Neural cell (in vitro differentiated cells): ENCODE measurements around the gene EPHA2. TPM values are rescaled to one million over a fixed set of nuclear protein-coding genes. Genes with fewer than 3 reads are reported as not detected.

Source experiments
- H2AFZ ChIP-seq: fragments of 200-600, 300-800 bp; sonication (generic), shearing (Covaris generic); 2 replicates; pipeline ENCODE4 v1.6.0; 2014; ENCODE audit warnings: low read depth, mild to moderate bottlenecking, antibody characterized with exemption, low read length, moderate library complexity
- H3F3A ChIP-seq: fragments of 200-600 bp; shearing (Covaris generic); 2 replicates; pipeline ENCODE4 v1.6.1; 2016; ENCODE audit warnings: mild to moderate bottlenecking, moderate library complexity, mixed read lengths, antibody characterized with exemption, low read length; ENCODE audit not compliant: insufficient read depth, poor library complexity, severe bottlenecking
- H3K27ac ChIP-seq: fragments of 200-600, 300-800 bp; sonication (generic), shearing (Covaris generic); 2 replicates; pipeline ENCODE4 v1.5.1; 2014; ENCODE audit warnings: mild to moderate bottlenecking, low read length, moderate library complexity
- H3K27me3 ChIP-seq: fragments of 300-800, 200-600 bp; sonication (generic), shearing (Covaris generic); 2 replicates; pipeline ENCODE4 v1.6.0; 2014; ENCODE audit warnings: mild to moderate bottlenecking, low read depth, low read length, moderate library complexity; ENCODE audit not compliant: insufficient read depth
- H3K36me3 ChIP-seq: fragments of 300-800, 200-600 bp; sonication (generic), shearing (Covaris generic); 2 replicates; pipeline ENCODE4 v1.5.1; 2014; ENCODE audit warnings: mild to moderate bottlenecking, antibody characterized with exemption, low read length, moderate library complexity; ENCODE audit not compliant: insufficient read depth
- H3K4me2 ChIP-seq: fragments of 300-800, 200-600 bp; sonication (generic), shearing (Covaris generic); 2 replicates; pipeline ENCODE4 v1.6.0; 2014; ENCODE audit warnings: mild to moderate bottlenecking, low read length
- H3K4me3 ChIP-seq: fragments of 300-800, 200-600 bp; sonication (generic), shearing (Covaris generic); 2 replicates; pipeline ENCODE4 v1.5.1; 2014; ENCODE audit warnings: mild to moderate bottlenecking, low read length, moderate library complexity
- H3K79me2 ChIP-seq: fragments of 200-600 bp; shearing (Covaris generic); replicated peaks from 2 replicates; pipeline ENCODE4 v1.6.0; 2014; ENCODE audit warnings: mild to moderate bottlenecking, low read length, moderate library complexity; ENCODE audit not compliant: insufficient read depth
- H3K9ac ChIP-seq: fragments of 300-800, 200-600 bp; sonication (generic), shearing (Covaris generic); 2 replicates; pipeline ENCODE4 v1.6.1; 2016; ENCODE audit warnings: mild to moderate bottlenecking, low read length, mixed read lengths
- H3K9me2 ChIP-seq: fragments of 200-600 bp; shearing (Covaris generic); 2 replicates; pipeline ENCODE4 v1.6.1; 2016; ENCODE audit warnings: mild to moderate bottlenecking, low read length, mixed read lengths; ENCODE audit not compliant: insufficient read depth
- H3K9me3 ChIP-seq: fragments of 200-600, 300-800 bp; sonication (generic), shearing (Covaris generic); 2 replicates; pipeline ENCODE4 v1.6.1; 2016; ENCODE audit warnings: mild to moderate bottlenecking, mixed run types, low read length, moderate library complexity, mixed read lengths
- H4K20me1 ChIP-seq: fragments of 200-600 bp; shearing (Covaris generic); 2 replicates; pipeline ENCODE4 v1.6.1; 2016; ENCODE audit warnings: mild to moderate bottlenecking, mixed run types; ENCODE audit not compliant: insufficient read depth
- CTCF ChIP-seq: fragments of 450-650 bp; IDR thresholded peaks from 2 replicates; pipeline ENCODE4 v1.5.1; 2014; ENCODE audit warnings: antibody characterized with exemption, mild to moderate bottlenecking, moderate library complexity; ENCODE audit not compliant: poor library complexity, severe bottlenecking
- EP300 ChIP-seq: fragments of 450-650 bp; conservative IDR thresholded peaks from 2 replicates; pipeline ENCODE4 v1.6.1; 2014; ENCODE audit warnings: antibody characterized with exemption, mild to moderate bottlenecking, moderate library complexity; ENCODE audit not compliant: poor library complexity, severe bottlenecking
- EZH2 ChIP-seq: fragments of 200-600, 300-800 bp; shearing (Covaris generic), sonication (generic); IDR thresholded peaks from 2 replicates; pipeline ENCODE4 v1.6.1; 2014; ENCODE audit warnings: antibody characterized with exemption, low read length, borderline replicate concordance, mild to moderate bottlenecking; ENCODE audit not compliant: insufficient read depth, poor library complexity, severe bottlenecking
- MXI1 ChIP-seq: fragments of 450-650 bp; conservative IDR thresholded peaks from 2 replicates; pipeline ENCODE4 v1.6.1; 2014; ENCODE audit warnings: antibody characterized with exemption, mild to moderate bottlenecking; ENCODE audit not compliant: poor library complexity, severe bottlenecking
- POLR2AphosphoS5 ChIP-seq: IDR thresholded peaks from 2 replicates; pipeline ENCODE4 v1.6.1; 2012
- RAD21 ChIP-seq: fragments of 450-650 bp; conservative IDR thresholded peaks from 2 replicates; pipeline ENCODE4 v1.6.1; 2014; ENCODE audit warnings: antibody characterized with exemption, mild to moderate bottlenecking, moderate library complexity
- REST ChIP-seq: IDR thresholded peaks from 2 replicates; pipeline ENCODE4 v1.6.1; 2012; ENCODE audit warnings: borderline replicate concordance
- SMC3 ChIP-seq: fragments of 450-650 bp; conservative IDR thresholded peaks from 2 replicates; pipeline ENCODE4 v1.6.1; 2014; ENCODE audit warnings: antibody characterized with exemption, mild to moderate bottlenecking, moderate library complexity; ENCODE audit not compliant: poor library complexity
- TAF1 ChIP-seq: IDR thresholded peaks from 2 replicates; pipeline ENCODE4 v1.6.1; 2012; ENCODE audit warnings: low read depth
- polyA plus RNA-seq: library from polyadenylated mRNA; depleted of rRNA; stranded (reverse); fragments of >200 nt; gene quantifications from 2 replicates; pipeline ENCODE4 v1.2.3, GENCODE V29; 2014

EPHA2 gene
- polyA plus RNA-seq, 1 donor from 2014 or later = 0.63 TPM

- no peaks in the 10 kb centered on the region for H3F3A ChIP-seq
- H3K4me3 ChIP-seq = no peak overlapping the region
Measured at GRCh38 chr1:16158993-16159831, 3.3 kb upstream of the EPHA2 start.

More at GRCh38 chr1:16158993-16159831, 3.3 kb upstream of the EPHA2 start:
- no peaks in the 10 kb centered on the region for H3K36me3 ChIP-seq
- H3K9me3 ChIP-seq = no peaks in the 10 kb centered on the region
- no peak overlapping the region for H3K4me2 ChIP-seq
- no peak overlapping the region for H2AFZ ChIP-seq
- H3K79me2 ChIP-seq = peaks cover 4% of the 10 kb centered on the region
- H3K9me2 ChIP-seq = no peaks in the 10 kb centered on the region
- H3K9ac ChIP-seq = no peak overlapping the region
- H3K27ac ChIP-seq = no peak overlapping the region
- H4K20me1 ChIP-seq = no peaks in the 10 kb centered on the region
- peaks cover 18% of the 10 kb centered on the region for H3K27me3 ChIP-seq
- TF ChIP-seq EP300 = no peak
- no peak for TF ChIP-seq CTCF
- no peak for TF ChIP-seq RAD21
- TF ChIP-seq REST = no peak
- TF ChIP-seq EZH2 = no peak
- TF ChIP-seq TAF1 = no peak
- no peak for TF ChIP-seq POLR2AphosphoS5
- TF ChIP-seq SMC3 = no peak
- no peak for TF ChIP-seq MXI1
